H1 (cell line): ENCODE data around the gene C13orf42. TPM values are rescaled to one million over a fixed set of nuclear protein-coding genes. Genes with fewer than 3 reads are reported as not detected.

Experiments used
- CTCF ChIA-PET: fragments of 300-600 bp; sonication (Branson Sonifier 250); formaldehyde crosslinking; loops from one replicate; lab custom pipeline; 2021; ENCODE audit not compliant: partially characterized antibody; lab: Charles Lee
- POLR2A ChIA-PET: fragments of 300-600 bp; sonication (Branson Sonifier 250); formaldehyde crosslinking; loops from one replicate; lab custom pipeline; 2021; ENCODE audit warnings: inconsistent platforms; ENCODE audit not compliant: partially characterized antibody; lab: Charles Lee
- DNase-seq, 2 experiments: peaks; one replicate each; pipeline versions ENCODE4 v3.0.0 to v3.0.0-alpha.2; 2010 to 2022; ENCODE audit warnings: low spot score in 2 of 2, low read depth in 1 of 2, mixed read lengths in 1 of 2
- FAIRE-seq: peaks from 2 replicates; lab custom pipeline; 2011; peaks lifted over from hg19 to GRCh38; lab: Jason Lieb, UNC
- H2AFZ ChIP-seq: 2 replicates; pipeline ENCODE4 v1.8.1; 2012; ENCODE audit warnings: low read length, inconsistent platforms
- H2AK5ac ChIP-seq: 2 replicates; pipeline ENCODE4 v1.6.1; 2013; ENCODE audit warnings: low read depth, low read length
- H2BK120ac ChIP-seq: replicated peaks from 2 replicates; pipeline ENCODE3; 2013; ENCODE audit warnings: low read depth, low read length, inconsistent platforms
- H2BK12ac ChIP-seq: 2 replicates; pipeline ENCODE4 v1.6.1; 2013; ENCODE audit warnings: low read depth, low read length
- H2BK15ac ChIP-seq: 2 replicates; pipeline ENCODE4 v1.6.1; 2013; ENCODE audit warnings: low read length
- H2BK20ac ChIP-seq: 2 replicates; pipeline ENCODE4 v1.6.1; 2013; ENCODE audit warnings: low read length
- H2BK5ac ChIP-seq: 2 replicates; pipeline ENCODE4 v1.6.1; 2013; ENCODE audit warnings: low read depth, low read length
- H3K14ac ChIP-seq: 2 replicates; pipeline ENCODE4 v1.6.1; 2013; ENCODE audit warnings: inconsistent platforms; ENCODE audit not compliant: insufficient read length
- H3K18ac ChIP-seq: 2 replicates; pipeline ENCODE4 v1.6.1; 2013; ENCODE audit warnings: low read length; ENCODE audit errors: extremely low read depth
- H3K23ac ChIP-seq: 2 replicates; pipeline ENCODE4 v1.6.1; 2013; ENCODE audit warnings: inconsistent platforms; ENCODE audit not compliant: insufficient read length
- H3K23me2 ChIP-seq: 2 replicates; pipeline ENCODE4 v1.6.1; 2013; ENCODE audit warnings: low read depth, low read length
- H3K27ac ChIP-seq: 2 replicates; pipeline ENCODE4 v1.6.1; 2011; ENCODE audit warnings: low read depth, low read length, inconsistent platforms
- H3K27me3 ChIP-seq, 4 experiments: replicated peaks in 1 of 4; 1 replicate in 1 of 4; 2 replicates in 3 of 4; pipeline versions ENCODE4 v1.6.1 to v1.8.1; 2011 to 2013; ENCODE audit warnings: low read length in 3 of 4, mild to moderate bottlenecking in 3 of 4, inconsistent platforms in 2 of 4, mixed read lengths in 2 of 4, moderate library complexity in 1 of 4; ENCODE audit not compliant: control insufficient read depth in 3 of 4, insufficient read depth in 3 of 4; ENCODE audit errors: extremely low read depth in 1 of 4
- H3K36me3 ChIP-seq, 4 experiments: 2 replicates each; pipeline versions ENCODE4 v1.6.1 to v1.8.1; 2011 to 2013; ENCODE audit warnings: mild to moderate bottlenecking in 4 of 4, low read length in 3 of 4, moderate library complexity in 2 of 4, control low read depth in 1 of 4, inconsistent platforms in 1 of 4; ENCODE audit not compliant: insufficient read depth in 4 of 4, control insufficient read depth in 2 of 4
- H3K4ac ChIP-seq: replicated peaks from 2 replicates; pipeline ENCODE3; 2013; ENCODE audit warnings: low read length, low read depth, mixed read lengths, inconsistent platforms; ENCODE audit not compliant: insufficient read length
- H3K4me1 ChIP-seq, 4 experiments: replicated peaks in 1 of 4; 1 replicate in 1 of 4; 2 replicates in 3 of 4; pipeline versions ENCODE4 v1.6.1 to v1.8.1; 2011 to 2013; ENCODE audit warnings: low read length in 3 of 4, inconsistent platforms in 2 of 4, mixed read lengths in 1 of 4; ENCODE audit not compliant: insufficient read depth in 4 of 4, control insufficient read depth in 3 of 4
- H3K4me2 ChIP-seq, 2 experiments: 2 replicates each; pipeline versions ENCODE4 v1.6.1 to v1.8.1; 2011 to 2013; ENCODE audit warnings: low read depth in 2 of 2, low read length in 2 of 2, control low read depth in 1 of 2, inconsistent platforms in 1 of 2, mild to moderate bottlenecking in 1 of 2; ENCODE audit not compliant: insufficient read depth in 1 of 2
- H3K4me3 ChIP-seq, 4 experiments: fragments of 200-600, 300-600 bp in 1 of 4; sonication (generic), shearing (Covaris generic), sonication (Bioruptor Twin) in 1 of 4; 2 replicates each; pipeline versions ENCODE4 v1.5.1 to v1.8.1; 2011 to 2016; ENCODE audit warnings: low read length in 4 of 4, low read depth in 3 of 4, control low read depth in 2 of 4, inconsistent platforms in 2 of 4, mild to moderate bottlenecking in 2 of 4, mixed read lengths in 1 of 4, moderate library complexity in 1 of 4; ENCODE audit not compliant: insufficient read depth in 2 of 4; ENCODE audit errors: extremely low read depth in 1 of 4
- H3K56ac ChIP-seq: replicated peaks from 2 replicates; pipeline ENCODE3; 2013; ENCODE audit warnings: low read depth, mild to moderate bottlenecking, mixed read lengths, low read length, inconsistent platforms; ENCODE audit not compliant: insufficient read length
- H3K79me1 ChIP-seq: 2 replicates; pipeline ENCODE4 v1.6.1; 2013; ENCODE audit warnings: low read depth, low read length, control low read depth
- H3K79me2 ChIP-seq, 2 experiments: 2 replicates each; pipeline versions ENCODE4 v1.6.1 to v1.8.1; 2012 to 2013; ENCODE audit warnings: low read length in 2 of 2, mild to moderate bottlenecking in 2 of 2, inconsistent platforms in 1 of 2; ENCODE audit not compliant: insufficient read depth in 2 of 2, control insufficient read depth in 1 of 2
- H3K9ac ChIP-seq, 4 experiments: replicated peaks in 1 of 4; 1 replicate in 1 of 4; 2 replicates in 3 of 4; pipeline versions ENCODE4 v1.6.1 to v1.8.1; 2011 to 2013; ENCODE audit warnings: low read depth in 3 of 4, low read length in 3 of 4, control low read depth in 2 of 4, mild to moderate bottlenecking in 2 of 4, moderate library complexity in 2 of 4, inconsistent platforms in 1 of 4; ENCODE audit errors: extremely low read depth in 1 of 4
- H3K9me3 ChIP-seq, 2 experiments: 2 replicates each; pipeline versions ENCODE4 v1.6.1 to v1.8.1; 2012 to 2013; ENCODE audit warnings: mild to moderate bottlenecking in 2 of 2, moderate library complexity in 2 of 2, control low read depth in 1 of 2, inconsistent platforms in 1 of 2, low read depth in 1 of 2, low read length in 1 of 2, mixed read lengths in 1 of 2; ENCODE audit not compliant: insufficient read depth in 2 of 2
- H4K20me1 ChIP-seq, 2 experiments: replicated peaks in 1 of 2; 2 replicates each; pipeline versions ENCODE3 to v1.8.1; 2011 to 2013; ENCODE audit warnings: inconsistent platforms in 2 of 2, low read length in 2 of 2, mild to moderate bottlenecking in 1 of 2; ENCODE audit not compliant: insufficient read depth in 2 of 2, control insufficient read depth in 1 of 2
- H4K5ac ChIP-seq: 2 replicates; pipeline ENCODE4 v1.6.1; 2013; ENCODE audit warnings: low read length, low read depth, mixed read lengths, inconsistent platforms; ENCODE audit not compliant: insufficient read length
- H4K8ac ChIP-seq: 2 replicates; pipeline ENCODE4 v1.8.0; 2013; ENCODE audit warnings: mild to moderate bottlenecking, moderate library complexity, low read length, inconsistent platforms; ENCODE audit not compliant: insufficient read depth; ENCODE audit errors: extremely low read depth
- H4K91ac ChIP-seq: replicated peaks from 2 replicates; pipeline ENCODE3; 2013; ENCODE audit warnings: low read length, mixed read lengths, inconsistent platforms; ENCODE audit not compliant: insufficient read length
- BCL11A ChIP-seq, 2 experiments: IDR thresholded peaks; one replicate each; pipeline ENCODE4 v1.6.1; 2011; ENCODE audit warnings: low read depth in 2 of 2, low read length in 2 of 2, mild to moderate bottlenecking in 2 of 2
- CHD2 ChIP-seq: IDR thresholded peaks from 2 replicates; pipeline ENCODE4 v1.6.1; 2012; ENCODE audit warnings: low read length, improper control_type of control experiment
- EP300 ChIP-seq, 2 experiments: IDR thresholded peaks; 1 replicate in 1 of 2; 2 replicates in 1 of 2; pipeline ENCODE4 v1.6.1; 2011 to 2012; ENCODE audit warnings: low read depth in 2 of 2, low read length in 2 of 2, mild to moderate bottlenecking in 2 of 2, borderline replicate concordance in 1 of 2, inconsistent platforms in 1 of 2, moderate library complexity in 1 of 2
- FOSL1 ChIP-seq: IDR thresholded peaks from 2 replicates; pipeline ENCODE4 v1.6.1; 2011; ENCODE audit warnings: mild to moderate bottlenecking, low read depth, low read length, moderate library complexity; ENCODE audit not compliant: insufficient read depth
- HDAC2 ChIP-seq, 2 experiments: fragments of 300-600 bp in 1 of 2; sonication (generic) in 1 of 2; IDR thresholded peaks; 2 replicates each; pipeline ENCODE4 v1.6.1; 2011 to 2012; ENCODE audit warnings: low read depth in 2 of 2, low read length in 2 of 2, mild to moderate bottlenecking in 2 of 2, moderate library complexity in 2 of 2, borderline replicate concordance in 1 of 2, inconsistent platforms in 1 of 2
- PHF8 ChIP-seq: fragments of 200-600 bp; sonication (generic); conservative IDR thresholded peaks from 2 replicates; pipeline ENCODE4 v1.7.1; 2012; ENCODE audit warnings: low read depth, mild to moderate bottlenecking, inconsistent platforms, low read length, moderate library complexity
- RAD21 ChIP-seq, 2 experiments: IDR thresholded peaks in 1 of 2; conservative IDR thresholded peaks in 1 of 2; 2 replicates each; pipeline ENCODE4 v1.6.1; 2011; ENCODE audit warnings: low read depth in 2 of 2, low read length in 2 of 2, improper control_type of control experiment in 1 of 2, inconsistent platforms in 1 of 2, mild to moderate bottlenecking in 1 of 2, moderate library complexity in 1 of 2
- RBBP5 ChIP-seq: IDR thresholded peaks from 2 replicates; pipeline ENCODE4 v1.7.1; 2012; ENCODE audit warnings: low read depth, mild to moderate bottlenecking, inconsistent platforms, low read length, moderate library complexity, borderline replicate concordance
- SAP30 ChIP-seq: fragments of 300-600 bp; sonication (generic); IDR thresholded peaks from 2 replicates; pipeline ENCODE4 v1.7.1; 2012; ENCODE audit warnings: low read length, moderate library complexity, mild to moderate bottlenecking, inconsistent platforms; ENCODE audit not compliant: insufficient read depth, insufficient replicate concordance
- SIRT6 ChIP-seq: IDR thresholded peaks from one replicate; pipeline ENCODE4 v1.7.1; 2012; ENCODE audit warnings: low read length, inconsistent platforms
- SIX5 ChIP-seq: IDR thresholded peaks from 2 replicates; pipeline ENCODE4 v1.6.1; 2011; ENCODE audit warnings: mild to moderate bottlenecking, low read depth, low read length
- SP1 ChIP-seq: IDR thresholded peaks from 2 replicates; pipeline ENCODE4 v1.6.1; 2011; ENCODE audit warnings: low read depth, low read length
- WGBS, 2 experiments: shearing (Covaris generic) in 1 of 2; methylation state at CpG; one replicate each; pipeline versions ENCODE4 v1.1.6 to v1.1.7; 2013 to 2015; ENCODE audit warnings: low lambda C conversion rate in 2 of 2, mixed read lengths in 2 of 2, inconsistent platforms in 1 of 2, low coverage in 1 of 2, missing lambda C conversion rate in 1 of 2; ENCODE audit not compliant: insufficient replicate concordance in 2 of 2, insufficient coverage in 1 of 2, insufficient read length in 1 of 2; ENCODE audit errors: extremely low coverage in 1 of 2, missing lambda C conversion rate in 1 of 2; 5-methylcytosine and 5-hydroxymethylcytosine counted together
- polyA plus RNA-seq, 7 experiments: library from polyadenylated mRNA; depleted of rRNA in 3 of 7; stranded (reverse) in 5 of 7; unstranded in 2 of 7; fragments of >200 nt in 5 of 7; fragments of 200-250 nt in 2 of 7; gene quantifications; 1 replicate in 5 of 7; 2 replicates in 1 of 7; 4 replicates in 1 of 7; pipeline versions ENCODE4 v1.2.1 to v1.2.3, GENCODE V29; 2011 to 2013; ENCODE audit warnings: missing spikeins in 2 of 7, mixed read lengths in 2 of 7
- total RNA-seq: library from RNA; stranded (reverse); fragmentation: NEBNext Ultra II Directional; extraction: Animal tissue kit (Norgen Biotek cat#: 25700); gene quantifications from 2 replicates; pipeline ENCODE4 v1.2.1, GENCODE V29; 2021
- TF ChIP-seq, protein P1 (sequence below): IDR thresholded peaks from 2 replicates; pipeline ENCODE4 v1.6.1; 2011; ENCODE audit warnings: low read depth, mild to moderate bottlenecking, low read length; ENCODE audit not compliant: insufficient read depth

C13orf42 gene
- total and polyA plus RNA-seq, 2 of the 8 experiments (the other 6 are each of a cell fraction or from before 2014, with no cell fraction given): 9.9 to 10.1 TPM

GRCh38 chr13:51091839-51092238 lies 19.2 kb downstream of the C13orf42 start:
- Histone ChIP-seq H4K91ac (no peak overlapping the region), H3K4me3 (no peak overlapping the region), H3K36me3 (no peaks in the 10 kb centered on the region; a peak in 1 of 8 replicates), H3K27ac (no peak overlapping the region), H2AFZ (no peak overlapping the region), H3K18ac (no peak overlapping the region), H3K23me2 (no peaks in the 10 kb centered on the region), H2BK15ac (no peak overlapping the region), H4K5ac (no peak overlapping the region), H3K14ac (no peak overlapping the region), H4K8ac (no peak overlapping the region), H2BK5ac (no peak overlapping the region), H3K4me1 (peaks cover 0 to 4% (median 0%) of the 10 kb centered on the region in 4 experiments; a peak in 2 of 7 replicates), H2AK5ac (no peak overlapping the region), H3K27me3 (no peaks in the 10 kb centered on the region), H3K79me2 (no peaks in the 10 kb centered on the region), H3K56ac (no peak overlapping the region), H3K23ac (no peak overlapping the region), H2BK12ac (no peak overlapping the region), H3K9ac (no peak overlapping the region), H2BK20ac (no peak overlapping the region), H3K9me3 (no peaks in the 10 kb centered on the region), H3K4me2 (no peak overlapping the region), H4K20me1 (no peaks in the 10 kb centered on the region), H2BK120ac (no peak overlapping the region), H3K4ac (no peak overlapping the region), H3K79me1 (no peaks in the 10 kb centered on the region)
- peak; percentile 71 for FAIRE-seq
- 85% methylated on average over 4 of the region's 4 CpGs; no CpG with 5 or more reads in 1 of the 2 experiments for WGBS, 2 experiments
- peak in 1 of 2 experiments; percentile 52 for DNase-seq
- ChIA-PET POLR2A (no interaction called here), CTCF (interaction anchor here (0.6 to 1.1 kb wide), 2 partner anchors 459 to 702 kb away, joined by 3 read pairs; no protein-coding TSS in a partner anchor)
- TF ChIP-seq, protein P1, sequence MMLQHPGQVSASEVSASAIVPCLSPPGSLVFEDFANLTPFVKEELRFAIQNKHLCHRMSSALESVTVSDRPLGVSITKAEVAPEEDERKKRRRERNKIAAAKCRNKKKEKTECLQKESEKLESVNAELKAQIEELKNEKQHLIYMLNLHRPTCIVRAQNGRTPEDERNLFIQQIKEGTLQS: no peak
- TF ChIP-seq HDAC2 (IDR thresholded peaks at IDR 0.05; ENCODE audit: borderline replicate concordance in 1 of 2, low read depth in 2 of 2, low read length in 2 of 2) (no peak), SAP30 (no peak), SIX5 (no peak), SIRT6 (no peak), CHD2 (no peak), EP300 (IDR thresholded peaks at IDR 0.05; ENCODE audit: borderline replicate concordance in 1 of 2, low read depth in 2 of 2, low read length in 2 of 2) (no peak), FOSL1 (no peak), RAD21 (IDR thresholded peaks at IDR 0.05 in 1 of 2, conservative IDR thresholded peaks at IDR 0.05 in 1 of 2; ENCODE audit: low read depth in 2 of 2, low read length in 2 of 2) (peak in 1 of 2 experiments; percentile 8; a peak in 1 of 4 replicates), PHF8 (no peak), BCL11A (IDR thresholded peaks at IDR 0.05; ENCODE audit: low read depth in 2 of 2, low read length in 2 of 2) (no peak), SP1 (no peak), RBBP5 (no peak)
